ENCODE measurements around the gene CYTH1. TPM values are rescaled to one million over a fixed set of nuclear protein-coding genes. Genes with fewer than 3 reads are reported as not detected.

Gene CYTH1
- total and polyA plus RNA-seq, 2 donors (not counting 1 experiment from before 2014, with no cell fraction given), result 255 to 353 TPM

DNA sequence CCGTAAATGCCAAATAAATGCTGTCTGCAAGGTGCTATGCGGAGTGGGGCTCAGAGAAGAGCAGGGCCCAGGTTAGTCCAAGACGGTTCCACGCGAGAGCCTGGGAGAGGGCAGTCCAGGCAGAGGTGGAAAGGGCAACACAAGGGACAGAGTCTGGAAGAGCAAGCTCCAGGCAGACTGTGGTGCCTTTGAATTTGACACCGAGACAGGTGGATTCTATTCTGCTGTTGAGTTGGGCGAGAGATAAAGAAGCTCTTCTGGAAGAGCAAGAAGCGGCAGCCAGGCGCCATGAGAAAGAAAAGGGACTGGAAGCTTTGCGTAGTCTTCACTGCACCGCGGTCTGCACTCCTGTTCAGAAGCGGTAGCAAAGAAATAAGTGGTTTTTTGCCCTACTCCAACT, 55.6 kb downstream of the CYTH1 start:
- DNase-seq, result no peak
- H3K4me1 Mint-ChIP-seq, result peaks cover 85% of the 10 kb centered on the region
- no peaks in the 10 kb centered on the region for H3K27me3 Mint-ChIP-seq
- Histone ChIP-seq H2AFZ (ENCODE audit: insufficient read depth, low read depth, low read length, poor library complexity, severe bottlenecking) (no peak overlapping the region), H3K4me3 (ENCODE audit: control extremely low read depth in 1 of 5, extremely low read depth in 1 of 5, insufficient read depth in 1 of 5, low read depth in 2 of 5, low read length in 4 of 5) (no peak overlapping the region), H4K20me1 (ENCODE audit: control insufficient read depth, insufficient read depth, low read length, poor library complexity, severe bottlenecking) (peaks cover 97% of the 10 kb centered on the region), H3K9ac (ENCODE audit: low read length) (no peak overlapping the region), H3K9me3 (ENCODE audit: control extremely low read depth in 1 of 3, control insufficient read depth in 2 of 3, insufficient read depth in 1 of 3, low read length in 2 of 3) (no peaks in the 10 kb centered on the region), H3K4me2 (replicated peaks; ENCODE audit: low read depth, low read length, poor library complexity, severe bottlenecking) (peak overlapping the region; percentile 52), H3K4me1 (ENCODE audit: control insufficient read depth in 2 of 2, insufficient read depth in 2 of 2, low read length in 2 of 2) (peaks cover 92 to 94% of the 10 kb centered on the region in 2 donors), H3K79me2 (ENCODE audit: control insufficient read depth, insufficient read depth, low read length) (peaks cover 100% of the 10 kb centered on the region), H3K27me3 (replicated peaks in 1 of 4; ENCODE audit: control extremely low read depth in 1 of 4, control insufficient read depth in 3 of 4, insufficient read depth in 4 of 4, low read length in 3 of 4) (no peaks in the 10 kb centered on the region), H3K27ac (ENCODE audit: low read length in 2 of 2) (peak overlapping the region in 1 of 2 donors; percentile 73), H3K36me3 (replicated peaks in 1 of 2; ENCODE audit: control extremely low read depth in 1 of 2, control insufficient read depth in 1 of 2, extremely low read depth in 1 of 2, insufficient read depth in 2 of 2, low read length in 1 of 2) (peaks cover 0 to 31% of the 10 kb centered on the region in 2 experiments)
- WGBS (ENCODE audit: insufficient coverage), result 95% methylated on average over 12 of the region's 13 CpGs
- POLR2A ChIA-PET, result interaction anchor here (0.6 to 0.9 kb wide), 2 partner anchors 12 to 51 kb away, joined by 3 to 5 read pairs; no protein-coding TSS in a partner anchor
- peak overlapping the region; percentile 69 for H3K4me3 Mint-ChIP-seq
- TF ChIP-seq, protein P1, sequence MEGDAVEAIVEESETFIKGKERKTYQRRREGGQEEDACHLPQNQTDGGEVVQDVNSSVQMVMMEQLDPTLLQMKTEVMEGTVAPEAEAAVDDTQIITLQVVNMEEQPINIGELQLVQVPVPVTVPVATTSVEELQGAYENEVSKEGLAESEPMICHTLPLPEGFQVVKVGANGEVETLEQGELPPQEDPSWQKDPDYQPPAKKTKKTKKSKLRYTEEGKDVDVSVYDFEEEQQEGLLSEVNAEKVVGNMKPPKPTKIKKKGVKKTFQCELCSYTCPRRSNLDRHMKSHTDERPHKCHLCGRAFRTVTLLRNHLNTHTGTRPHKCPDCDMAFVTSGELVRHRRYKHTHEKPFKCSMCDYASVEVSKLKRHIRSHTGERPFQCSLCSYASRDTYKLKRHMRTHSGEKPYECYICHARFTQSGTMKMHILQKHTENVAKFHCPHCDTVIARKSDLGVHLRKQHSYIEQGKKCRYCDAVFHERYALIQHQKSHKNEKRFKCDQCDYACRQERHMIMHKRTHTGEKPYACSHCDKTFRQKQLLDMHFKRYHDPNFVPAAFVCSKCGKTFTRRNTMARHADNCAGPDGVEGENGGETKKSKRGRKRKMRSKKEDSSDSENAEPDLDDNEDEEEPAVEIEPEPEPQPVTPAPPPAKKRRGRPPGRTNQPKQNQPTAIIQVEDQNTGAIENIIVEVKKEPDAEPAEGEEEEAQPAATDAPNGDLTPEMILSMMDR (IDR thresholded peaks at IDR 0.05), result no peak
- no peak for TF ChIP-seq EZH2 (IDR thresholded peaks at IDR 0.05; ENCODE audit: borderline replicate concordance, insufficient read depth, low read depth, low read length, poor library complexity, severe bottlenecking)
- intact Hi-C loops (cut with micrococcal nuclease), result no loop called here
- CTCF ChIA-PET, result interaction anchor here (1.0 to 2.6 kb wide), 5 partner anchors 8 to 18 kb away, joined by 4 to 19 read pairs (median 5); no protein-coding TSS in a partner anchor
- no peaks in the 10 kb centered on the region for H3K9me3 Mint-ChIP-seq (ENCODE audit: insufficient read depth)
- no peak for ATAC-seq (ENCODE audit: low read depth)
- H3K27ac Mint-ChIP-seq, result peak overlapping the region; percentile 66

DNA sequence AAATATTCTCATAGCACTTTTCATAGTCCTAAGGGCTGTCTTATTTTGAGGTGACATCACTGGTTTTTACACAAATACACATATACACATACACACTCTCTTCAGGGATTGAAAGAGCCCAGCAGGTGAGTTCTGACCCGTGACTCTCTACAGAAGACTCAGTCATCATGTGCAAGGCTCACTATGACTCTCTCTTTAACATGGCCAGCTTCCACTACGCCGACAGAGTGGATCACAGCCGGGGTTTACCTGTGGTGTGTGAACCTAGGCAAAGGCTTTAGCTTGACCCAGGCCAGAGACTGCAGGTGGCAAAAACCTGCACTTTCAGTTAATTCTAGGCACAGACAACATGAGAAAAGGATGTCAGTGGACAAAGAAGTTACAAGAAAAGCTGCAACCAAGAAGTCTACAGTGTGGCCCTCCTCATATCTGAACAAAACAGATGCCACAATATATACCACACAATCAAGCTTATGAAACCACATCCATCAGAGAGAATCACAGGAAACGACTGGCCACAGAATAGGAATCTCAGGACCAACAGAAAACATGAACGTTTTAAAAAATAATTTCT, 56.5 kb downstream of the CYTH1 start:
- no peak overlapping the region for H3K4me3 ChIP-seq (ENCODE audit: control extremely low read depth in 1 of 5, extremely low read depth in 1 of 5, insufficient read depth in 1 of 5, low read depth in 2 of 5, low read length in 4 of 5)
- Mint-ChIP-seq H3K9me3 (ENCODE audit: insufficient read depth) (no peaks in the 10 kb centered on the region), H3K27me3 (no peaks in the 10 kb centered on the region), H3K4me1 (peaks cover 85% of the 10 kb centered on the region), H3K4me3 (peak overlapping the region; percentile 67), H3K27ac (peak overlapping the region; percentile 82)
- no peaks in the 10 kb centered on the region for H3K9me3 ChIP-seq (ENCODE audit: control extremely low read depth in 1 of 3, control insufficient read depth in 2 of 3, insufficient read depth in 1 of 3, low read length in 2 of 3)
- peaks cover 97% of the 10 kb centered on the region for H4K20me1 ChIP-seq (ENCODE audit: control insufficient read depth, insufficient read depth, low read length, poor library complexity, severe bottlenecking)
- no peaks in the 10 kb centered on the region for H3K27me3 ChIP-seq (replicated peaks in 1 of 4; ENCODE audit: control extremely low read depth in 1 of 4, control insufficient read depth in 3 of 4, insufficient read depth in 4 of 4, low read length in 3 of 4)
- intact Hi-C loops (cut with micrococcal nuclease), result no loop called here
- TF ChIP-seq EZH2 (IDR thresholded peaks at IDR 0.05; ENCODE audit: borderline replicate concordance, insufficient read depth, low read depth, low read length, poor library complexity, severe bottlenecking), result no peak
- TF ChIP-seq, protein P1 (IDR thresholded peaks at IDR 0.05), result no peak
- peak overlapping the region; percentile 63 for H3K4me2 ChIP-seq (replicated peaks; ENCODE audit: low read depth, low read length, poor library complexity, severe bottlenecking)
- peaks cover 92 to 95% of the 10 kb centered on the region in 2 donors for H3K4me1 ChIP-seq (ENCODE audit: control insufficient read depth in 2 of 2, insufficient read depth in 2 of 2, low read length in 2 of 2)
- POLR2A ChIA-PET, result interaction anchor here (0.7 to 1.2 kb wide), 3 partner anchors 11 to 249 kb away, joined by 3 to 4 read pairs (median 4); no protein-coding TSS in a partner anchor
- CTCF ChIA-PET, result interaction anchor here (0.8 to 2.6 kb wide), 9 partner anchors 9 to 84 kb away, joined by 3 to 19 read pairs (median 4); no protein-coding TSS in a partner anchor
- no peak overlapping the region for H3K9ac ChIP-seq (ENCODE audit: low read length)
- ATAC-seq (ENCODE audit: low read depth), result no peak
- no peak for DNase-seq
- 16% methylated on average over 5 of the region's 6 CpGs for WGBS (ENCODE audit: insufficient coverage)
- H3K27ac ChIP-seq (ENCODE audit: low read length in 2 of 2), result peak overlapping the region in 1 of 2 donors; percentile 73
- peaks cover 0 to 31% of the 10 kb centered on the region in 2 experiments for H3K36me3 ChIP-seq (replicated peaks in 1 of 2; ENCODE audit: control extremely low read depth in 1 of 2, control insufficient read depth in 1 of 2, extremely low read depth in 1 of 2, insufficient read depth in 2 of 2, low read length in 1 of 2)
- H2AFZ ChIP-seq (ENCODE audit: insufficient read depth, low read depth, low read length, poor library complexity, severe bottlenecking), result no peak overlapping the region
- peaks cover 100% of the 10 kb centered on the region for H3K79me2 ChIP-seq (ENCODE audit: control insufficient read depth, insufficient read depth, low read length)

All from B cell (primary cell).